ENCODE data around the gene RGS11.
"Not testable (repeated sequence)": the region's sequence is repeated elsewhere in the genome, so short reads cannot be mapped to it uniquely, and the experiment has no call there.

The RGS11 gene

GRCh38 chr16:279531-279930, 3.8 kb upstream of the RGS11 start:
- DNase-seq, result no peak

- no peak for DNase-seq
Measured at GRCh38 chr16:278863-279366, 3.2 kb upstream of the RGS11 start.

DNA sequence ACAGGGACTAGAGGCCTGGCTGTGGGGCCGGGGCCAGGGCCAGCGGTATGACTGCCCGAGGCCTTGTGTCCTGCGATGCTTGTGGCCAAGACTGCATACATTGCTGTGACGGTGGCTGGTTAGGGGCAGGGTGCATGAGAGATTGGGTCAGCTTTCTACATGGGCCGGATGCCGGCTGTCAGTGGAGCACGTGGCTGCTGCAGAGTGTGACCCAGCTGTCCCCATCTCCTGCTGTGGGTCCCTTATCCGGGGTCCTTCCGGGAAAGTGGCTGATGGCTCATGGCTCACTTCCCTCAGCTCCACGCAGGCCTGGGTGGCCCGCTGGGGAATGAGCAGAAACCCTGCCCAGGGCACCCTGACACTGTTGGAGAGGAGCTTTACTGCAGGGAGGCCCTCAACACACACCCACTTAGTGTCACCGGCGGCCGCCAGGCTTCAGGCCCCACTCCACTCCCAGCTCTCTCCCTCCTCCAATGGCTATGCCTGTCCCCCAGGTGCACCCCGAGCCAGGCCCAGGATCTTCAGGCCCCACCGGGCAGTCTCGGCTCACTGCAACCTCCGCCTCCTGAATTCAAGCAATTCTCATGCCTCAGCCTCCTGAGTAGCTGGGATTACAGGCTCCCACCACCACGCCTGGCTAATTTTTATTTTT, 808 bp upstream of the RGS11 start:
- DNase-seq, result no peak

- peak; percentile 20 for DNase-seq
Measured at GRCh38 chr16:275041-275641, 603 bp downstream of the RGS11 start.

- no peak for DNase-seq
Measured at GRCh38 chr16:273547-274421, 2.0 kb downstream of the RGS11 start.

GRCh38 chr16:272633-273546, 2.9 kb downstream of the RGS11 start:
- DNase-seq, result no peak

- DNase-seq, result no peak
Measured at GRCh38 chr16:270381-271255, 5.1 kb downstream of the RGS11 start.

DNA sequence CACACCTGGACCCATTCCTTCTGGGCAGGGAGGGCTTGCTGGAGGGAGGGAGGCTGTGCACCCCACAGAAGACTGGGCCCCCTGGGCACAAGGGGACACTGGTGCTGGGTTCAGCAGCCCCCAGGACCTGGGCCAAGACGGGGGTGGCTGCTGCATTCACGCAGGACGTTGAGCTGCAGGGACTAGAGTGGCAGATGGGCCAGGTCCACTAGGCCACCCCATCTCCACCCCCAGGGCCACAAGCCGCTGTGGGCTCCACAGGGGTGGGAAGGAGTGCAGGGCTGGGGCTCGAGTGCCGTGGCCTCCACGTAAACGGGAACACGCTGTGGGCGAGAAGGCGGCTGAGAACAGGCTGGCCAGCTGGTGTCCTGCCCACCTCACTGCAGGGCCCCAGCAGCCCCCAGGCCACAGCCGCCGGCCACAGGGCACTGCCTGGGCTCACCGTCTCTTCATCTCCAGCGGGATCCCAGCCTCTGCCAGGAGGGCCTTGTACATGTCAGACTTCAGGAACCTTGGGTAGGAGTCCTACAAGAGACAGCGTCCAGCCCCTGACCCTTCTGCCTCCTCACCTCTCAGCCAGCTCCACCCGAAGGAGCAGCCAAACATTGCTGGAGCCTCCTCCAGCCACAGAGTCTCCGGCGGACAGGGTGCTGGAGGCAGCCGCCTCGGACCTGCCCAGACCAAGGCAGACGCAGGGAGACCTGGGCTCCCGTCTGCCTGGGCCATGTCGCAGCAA, 6.5 kb downstream of the RGS11 start:
- DNase-seq, result no peak

- no peak for DNase-seq
Measured at GRCh38 chr16:268141-269053, 7.3 kb downstream of the RGS11 start.

GRCh38 chr16:267562-267961, 8.2 kb downstream of the RGS11 start:
- not testable (repeated sequence) for DNase-seq

DNA sequence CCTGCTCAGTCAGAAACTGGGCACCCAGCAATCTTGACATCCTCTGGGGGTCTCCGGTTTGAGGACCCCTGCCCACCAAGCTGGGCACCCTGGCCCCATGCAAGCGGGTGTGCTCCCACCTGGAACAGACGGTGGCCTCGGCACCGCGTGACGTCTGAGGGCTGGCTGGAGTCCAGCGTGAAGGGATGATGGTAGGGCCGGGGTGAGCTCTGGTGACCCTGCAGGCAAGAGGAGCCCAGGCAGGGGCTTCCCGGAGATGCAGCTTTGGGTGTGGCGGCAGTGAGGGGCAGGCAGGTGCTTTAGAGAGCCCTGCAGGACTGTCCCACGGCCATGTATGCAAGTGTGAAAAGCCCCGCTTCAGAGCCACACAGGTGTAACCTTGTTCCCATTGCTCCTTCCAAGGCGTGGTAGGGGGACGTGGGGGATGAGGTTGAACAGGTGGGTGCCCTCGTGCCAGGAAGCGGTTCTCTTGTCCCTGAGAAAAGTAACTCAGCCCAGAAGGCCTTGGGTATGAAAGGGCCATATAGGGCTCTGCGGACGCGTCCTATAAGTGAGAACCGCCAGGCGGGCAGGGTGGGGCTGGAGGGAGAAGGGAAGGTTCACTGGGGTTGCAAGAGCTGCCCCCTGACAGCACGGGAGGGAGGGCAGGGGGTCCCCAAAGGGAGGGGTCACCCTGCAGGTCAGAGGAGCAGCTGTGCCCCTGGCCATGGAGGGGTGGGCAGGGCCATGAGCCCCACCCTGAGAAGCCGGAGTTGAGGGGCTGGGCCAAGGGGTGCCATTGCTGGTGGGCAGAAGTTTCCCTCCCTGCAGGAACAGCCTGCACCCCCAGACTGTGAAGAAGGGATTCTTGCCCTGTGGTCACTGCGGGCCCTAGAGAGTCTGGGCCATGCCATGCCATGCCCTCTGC, 9.2 kb downstream of the RGS11 start:
- no peak for DNase-seq

DNA sequence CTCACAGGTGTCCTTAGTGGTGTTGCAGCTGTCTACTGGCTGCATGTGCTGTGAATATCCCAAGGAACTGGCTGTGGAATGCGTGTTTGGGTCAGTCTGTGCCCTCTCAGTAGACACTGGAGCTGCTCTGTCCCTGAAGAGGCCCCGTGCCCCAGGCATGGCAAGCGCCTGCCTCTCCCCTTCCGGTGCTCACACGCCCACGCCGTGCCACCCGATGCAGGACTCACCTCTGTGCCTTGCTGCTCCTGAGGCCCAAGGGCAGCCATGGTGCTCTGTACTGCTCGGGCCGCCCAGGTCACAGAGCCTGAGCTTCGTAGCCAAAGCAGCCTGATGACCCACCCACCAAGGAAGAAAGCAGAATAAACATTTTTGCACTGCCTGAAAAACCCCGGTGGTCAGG, 10.0 kb downstream of the RGS11 start:
- no peak for DNase-seq

DNA sequence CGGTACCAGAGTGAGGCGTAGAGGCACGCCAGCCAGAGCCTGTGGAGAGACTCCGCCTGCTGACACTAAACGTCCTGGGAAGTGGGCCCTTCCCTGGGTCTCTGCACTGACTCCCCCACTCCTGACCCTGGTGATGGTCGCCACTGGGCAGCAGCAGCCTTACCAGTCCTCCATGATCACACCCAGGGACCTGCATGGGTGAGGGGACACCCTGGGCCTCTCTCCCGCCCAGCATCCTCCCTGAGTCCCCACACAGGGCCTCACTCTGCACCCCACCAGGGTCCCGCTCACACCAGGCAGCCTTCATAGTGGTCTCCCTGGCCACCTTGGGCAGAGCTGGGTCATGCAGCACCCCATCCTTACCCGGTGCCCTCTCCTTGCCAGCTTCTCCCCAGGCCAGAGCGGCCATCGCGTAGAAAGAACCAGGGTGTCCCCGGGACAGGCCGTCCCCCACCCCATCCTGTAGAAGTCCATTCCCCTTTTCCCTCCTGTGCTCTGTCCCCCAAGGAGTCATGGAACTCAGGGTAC, 10.7 kb downstream of the RGS11 start:
- no peak for DNase-seq

DNA sequence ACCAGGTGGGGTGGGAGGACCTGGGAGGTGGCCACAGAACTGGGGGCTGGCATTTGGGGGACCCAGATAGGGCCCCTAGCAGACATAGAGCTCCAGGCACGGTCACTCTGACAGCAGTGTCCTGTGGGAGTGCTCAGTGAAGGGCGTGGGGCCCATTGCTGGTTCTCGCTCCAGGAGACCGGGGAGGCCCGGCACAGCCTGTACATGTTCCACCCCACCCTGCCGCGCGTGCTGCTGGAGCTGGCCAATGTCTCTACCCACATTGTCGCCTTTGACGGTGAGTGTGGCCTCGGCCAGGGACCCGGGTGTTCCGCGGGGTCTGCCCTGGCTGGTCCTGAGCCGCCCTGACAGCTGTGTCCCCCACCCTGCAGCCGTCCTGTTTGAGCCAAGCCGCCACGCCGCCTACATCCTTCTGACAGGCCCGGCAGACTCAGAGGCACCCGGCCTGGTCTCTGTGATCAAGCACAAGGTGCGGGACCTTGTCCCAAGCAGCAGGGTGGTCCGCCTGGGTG, 11.2 kb downstream of the RGS11 start:
- DNase-seq, result no peak

GRCh38 chr16:263944-264343, 11.8 kb downstream of the RGS11 start:
- DNase-seq, result no peak

- DNase-seq, result no peak
Measured at GRCh38 chr16:263182-263774, 12.5 kb downstream of the RGS11 start.

GRCh38 chr16:262121-262745, 13.5 kb downstream of the RGS11 start:
- DNase-seq, result no peak

All from stimulated activated CD4-positive, alpha-beta T cell treated with anti-CD3 and anti-CD28 coated beads, Interleukin-4, amount 100 ng/mL, for 1 hour (primary cell).